A673 (cell line): ENCODE results near the gene WIPF1.

Experiments used
- EZH2 ChIP-seq: fragments of 200-600 bp; sonication (generic); IDR thresholded peaks from 2 replicates; pipeline ENCODE4 v1.6.1; 2017; ENCODE audit warnings: borderline replicate concordance, low read depth, mild to moderate bottlenecking, mixed read lengths, antibody characterized with exemption, low read length; ENCODE audit not compliant: poor library complexity, severe bottlenecking
- TF ChIP-seq, protein P1 (sequence below): fragments of 300-800, 200-600 bp; sonication (generic); conservative IDR thresholded peaks from 2 replicates; pipeline ENCODE4 v1.5.1; 2017; ENCODE audit warnings: low read depth, mild to moderate bottlenecking, antibody characterized with exemption, low read length, moderate library complexity, mixed read lengths

DNA sequence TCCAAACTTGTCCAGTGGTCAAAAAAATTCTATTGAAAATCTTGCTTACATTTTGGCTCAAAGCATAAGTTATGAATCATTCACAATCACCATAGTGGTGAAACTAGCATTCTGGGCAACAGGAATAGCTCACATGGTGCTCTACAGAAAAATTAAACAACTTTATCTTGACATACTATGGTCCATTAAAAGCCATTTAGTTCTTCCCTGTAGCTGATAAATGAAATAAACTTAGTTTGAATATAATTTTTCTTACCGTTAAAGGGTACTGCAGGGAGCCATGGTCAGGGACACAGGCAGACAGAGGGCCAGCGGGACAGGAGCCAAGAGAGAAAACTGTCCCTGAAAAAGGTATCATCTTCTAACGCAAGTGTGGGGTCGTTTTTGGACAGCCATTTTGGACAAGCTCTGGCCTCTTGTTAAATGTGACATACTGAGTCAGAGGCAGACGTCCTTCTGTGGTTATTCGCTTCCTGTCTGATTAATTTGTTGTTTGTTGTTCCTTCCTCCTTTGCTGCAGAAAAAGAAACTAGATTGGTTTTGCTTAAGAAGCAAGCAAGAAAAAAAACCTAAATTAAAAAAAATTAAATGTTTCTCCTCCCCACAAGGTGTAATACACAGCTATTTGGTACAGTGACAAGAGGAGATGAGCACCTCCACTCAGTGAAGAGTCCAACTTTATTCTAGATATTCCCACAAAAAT, at the start of gene WIPF1:
- TF ChIP-seq, protein P1, sequence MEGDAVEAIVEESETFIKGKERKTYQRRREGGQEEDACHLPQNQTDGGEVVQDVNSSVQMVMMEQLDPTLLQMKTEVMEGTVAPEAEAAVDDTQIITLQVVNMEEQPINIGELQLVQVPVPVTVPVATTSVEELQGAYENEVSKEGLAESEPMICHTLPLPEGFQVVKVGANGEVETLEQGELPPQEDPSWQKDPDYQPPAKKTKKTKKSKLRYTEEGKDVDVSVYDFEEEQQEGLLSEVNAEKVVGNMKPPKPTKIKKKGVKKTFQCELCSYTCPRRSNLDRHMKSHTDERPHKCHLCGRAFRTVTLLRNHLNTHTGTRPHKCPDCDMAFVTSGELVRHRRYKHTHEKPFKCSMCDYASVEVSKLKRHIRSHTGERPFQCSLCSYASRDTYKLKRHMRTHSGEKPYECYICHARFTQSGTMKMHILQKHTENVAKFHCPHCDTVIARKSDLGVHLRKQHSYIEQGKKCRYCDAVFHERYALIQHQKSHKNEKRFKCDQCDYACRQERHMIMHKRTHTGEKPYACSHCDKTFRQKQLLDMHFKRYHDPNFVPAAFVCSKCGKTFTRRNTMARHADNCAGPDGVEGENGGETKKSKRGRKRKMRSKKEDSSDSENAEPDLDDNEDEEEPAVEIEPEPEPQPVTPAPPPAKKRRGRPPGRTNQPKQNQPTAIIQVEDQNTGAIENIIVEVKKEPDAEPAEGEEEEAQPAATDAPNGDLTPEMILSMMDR: no peak
- TF ChIP-seq EZH2: no peak
